ENCODE measurements around the gene ZSWIM7.
A peak's percentile ranks its signal among the peaks of the same experiment; 100 is the strongest.
"Not testable (repeated sequence)": the region's sequence is repeated elsewhere in the genome, so short reads cannot be mapped to it uniquely, and the experiment has no call there.

Gene ZSWIM7

GRCh38 chr17:15999974-16000827 lies 697 bp upstream of the ZSWIM7 start:
- TF ChIP-seq, protein P1, sequence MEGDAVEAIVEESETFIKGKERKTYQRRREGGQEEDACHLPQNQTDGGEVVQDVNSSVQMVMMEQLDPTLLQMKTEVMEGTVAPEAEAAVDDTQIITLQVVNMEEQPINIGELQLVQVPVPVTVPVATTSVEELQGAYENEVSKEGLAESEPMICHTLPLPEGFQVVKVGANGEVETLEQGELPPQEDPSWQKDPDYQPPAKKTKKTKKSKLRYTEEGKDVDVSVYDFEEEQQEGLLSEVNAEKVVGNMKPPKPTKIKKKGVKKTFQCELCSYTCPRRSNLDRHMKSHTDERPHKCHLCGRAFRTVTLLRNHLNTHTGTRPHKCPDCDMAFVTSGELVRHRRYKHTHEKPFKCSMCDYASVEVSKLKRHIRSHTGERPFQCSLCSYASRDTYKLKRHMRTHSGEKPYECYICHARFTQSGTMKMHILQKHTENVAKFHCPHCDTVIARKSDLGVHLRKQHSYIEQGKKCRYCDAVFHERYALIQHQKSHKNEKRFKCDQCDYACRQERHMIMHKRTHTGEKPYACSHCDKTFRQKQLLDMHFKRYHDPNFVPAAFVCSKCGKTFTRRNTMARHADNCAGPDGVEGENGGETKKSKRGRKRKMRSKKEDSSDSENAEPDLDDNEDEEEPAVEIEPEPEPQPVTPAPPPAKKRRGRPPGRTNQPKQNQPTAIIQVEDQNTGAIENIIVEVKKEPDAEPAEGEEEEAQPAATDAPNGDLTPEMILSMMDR (conservative IDR thresholded peaks at IDR 0.05; ENCODE audit: low read length): no peak
- DNase-seq (ENCODE audit: low read depth): peak; percentile 17
- peak overlapping the region; percentile 80 for H3K4me3 ChIP-seq (ENCODE audit: low read length)

DNA sequence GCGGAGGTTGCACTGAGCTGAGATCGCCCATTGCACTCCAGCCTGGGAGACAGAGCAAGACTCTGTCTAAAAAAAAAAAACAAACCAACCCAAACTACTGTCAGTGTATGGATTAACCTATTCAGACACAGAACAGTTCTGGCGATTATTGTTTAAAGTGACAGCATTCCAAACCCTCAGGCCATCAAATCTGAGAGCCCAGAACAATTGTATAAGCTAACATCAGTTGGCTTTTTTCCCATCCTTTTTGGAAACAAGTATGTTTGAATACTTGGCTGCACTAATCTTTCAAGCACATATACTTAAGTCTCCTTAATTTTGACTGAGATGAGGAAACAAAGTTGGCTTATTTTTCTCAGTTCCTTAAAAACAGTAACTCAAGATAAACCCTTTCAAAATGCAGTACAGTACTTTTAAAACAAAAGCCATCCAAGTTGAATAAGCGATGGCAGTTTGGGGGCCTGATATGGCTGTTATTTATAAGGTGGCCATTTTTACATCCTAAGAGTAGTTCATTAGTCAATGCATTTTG lies 1.4 kb downstream of the ZSWIM7 start:
- TF ChIP-seq, protein P1 (conservative IDR thresholded peaks at IDR 0.05; ENCODE audit: low read length): no peak
- no peak for DNase-seq (ENCODE audit: low read depth)
- H3K4me3 ChIP-seq (ENCODE audit: low read length): no peak overlapping the region

GRCh38 chr17:15996322-15996721 lies 3.2 kb downstream of the ZSWIM7 start:
- H3K4me3 ChIP-seq (ENCODE audit: low read length): no peak overlapping the region
- TF ChIP-seq, protein P1 (conservative IDR thresholded peaks at IDR 0.05; ENCODE audit: low read length): no peak
- DNase-seq (ENCODE audit: low read depth): no peak

GRCh38 chr17:15981646-15982580 lies 17.6 kb downstream of the ZSWIM7 start:
- TF ChIP-seq, protein P1 (conservative IDR thresholded peaks at IDR 0.05; ENCODE audit: low read length): no peak
- H3K4me3 ChIP-seq (ENCODE audit: low read length): no peak overlapping the region
- no peak for DNase-seq (ENCODE audit: low read depth)

DNA sequence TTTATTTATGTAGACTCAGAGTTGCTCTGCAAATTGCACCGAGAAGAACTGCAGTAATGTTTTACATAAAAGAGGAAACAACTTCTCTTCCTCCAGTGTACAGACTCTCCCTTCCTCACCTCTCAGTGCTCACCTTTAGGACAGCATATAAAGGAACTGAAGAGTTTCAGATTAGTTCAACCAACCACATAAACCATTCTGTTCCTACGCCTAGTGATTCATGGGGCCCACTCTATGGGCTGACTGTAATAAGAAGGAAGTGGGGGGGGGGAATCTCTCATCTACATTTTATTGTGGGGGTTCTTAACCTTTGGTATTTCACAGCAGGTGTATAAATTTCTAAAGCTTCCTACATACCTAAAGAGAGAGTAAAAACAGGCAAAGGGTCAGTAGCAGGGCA lies 18.3 kb downstream of the ZSWIM7 start:
- TF ChIP-seq, protein P1 (conservative IDR thresholded peaks at IDR 0.05; ENCODE audit: low read length): no peak
- no peak for DNase-seq (ENCODE audit: low read depth)

DNA sequence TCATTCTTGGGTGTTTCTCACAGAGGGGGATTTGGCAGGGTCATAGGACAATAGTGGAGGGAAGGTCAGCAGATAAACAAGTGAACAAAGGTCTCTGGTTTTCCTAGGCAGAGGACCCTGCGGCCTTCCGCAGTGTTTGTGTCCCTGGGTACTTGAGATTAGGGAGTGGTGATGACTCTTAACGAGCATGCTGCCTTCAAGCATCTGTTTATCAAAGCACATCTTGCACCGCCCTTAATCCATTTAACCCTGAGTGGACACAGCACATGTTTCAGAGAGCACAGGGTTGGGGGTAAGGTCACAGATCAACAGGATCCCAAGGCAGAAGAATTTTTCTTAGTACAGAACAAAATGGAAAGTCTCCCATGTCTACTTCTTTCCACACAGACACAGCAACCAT lies 20.5 kb downstream of the ZSWIM7 start:
- not testable (repeated sequence) for H3K4me3 ChIP-seq (ENCODE audit: low read length); DNase-seq (ENCODE audit: low read depth)

More for the DNA sequence above, 18.3 kb downstream of the ZSWIM7 start:
- no peak overlapping the region for H3K4me3 ChIP-seq (ENCODE audit: low read length)

DNA sequence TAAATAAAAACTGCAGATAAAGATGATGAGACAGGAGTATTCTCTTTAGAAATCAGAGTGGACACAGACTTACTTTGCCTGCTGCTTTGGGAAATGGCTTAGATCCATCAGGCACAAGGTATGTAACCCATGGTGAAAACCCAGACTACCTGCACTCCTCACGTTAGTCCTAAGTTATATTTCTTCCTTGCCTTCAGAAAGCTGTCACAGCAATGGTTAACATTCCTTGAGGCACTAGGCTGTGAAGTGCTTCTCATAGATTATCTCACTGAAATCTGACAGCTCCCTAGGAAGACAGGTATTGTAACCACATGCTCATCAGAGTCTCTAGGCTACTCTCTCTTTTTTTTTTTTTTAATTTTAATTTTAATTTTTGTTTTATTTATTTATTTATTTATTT lies 20.9 kb downstream of the ZSWIM7 start:
- DNase-seq (ENCODE audit: low read depth): no peak
- TF ChIP-seq, protein P1 (conservative IDR thresholded peaks at IDR 0.05; ENCODE audit: low read length): no peak

More for the DNA sequence above, 20.9 kb downstream of the ZSWIM7 start:
- no peak overlapping the region for H3K4me3 ChIP-seq (ENCODE audit: low read length)

All from AG10803 (cell line).